ENCODE results near the gene SYCP2L. TPM values are rescaled to one million over a fixed set of nuclear protein-coding genes. Genes with fewer than 3 reads are reported as not detected.

Gene SYCP2L
- total RNA-seq, 3 donors from 2014 or later: 0.33 TPM; not detected in 2

GRCh38 chr6:11015102-11015501 is 128.2 kb downstream of the SYCP2L start:
- Mint-ChIP-seq H3K4me1 (ENCODE audit: low read depth) (no peaks in the 10 kb centered on the region), H3K4me3 (no peak overlapping the region), H3K27me3 (ENCODE audit: low read depth) (peaks cover 20% of the 10 kb centered on the region), H3K9me3 (no peaks in the 10 kb centered on the region), H3K36me3 (ENCODE audit: insufficient read depth) (no peaks in the 10 kb centered on the region)
- no peak for ATAC-seq
- DNase-seq: no peak

GRCh38 chr6:11016452-11016851 is 129.6 kb downstream of the SYCP2L start:
- no peaks in the 10 kb centered on the region for H3K4me1 Mint-ChIP-seq (ENCODE audit: low read depth)
- no peak overlapping the region for H3K4me3 Mint-ChIP-seq
- peaks cover 21% of the 10 kb centered on the region for H3K27me3 Mint-ChIP-seq (ENCODE audit: low read depth)
- no peaks in the 10 kb centered on the region for H3K36me3 Mint-ChIP-seq (ENCODE audit: insufficient read depth)
- ATAC-seq (no peak), DNase-seq (no peak)
- H3K9me3 Mint-ChIP-seq: no peaks in the 10 kb centered on the region

GRCh38 chr6:11017090-11017489 is 130.2 kb downstream of the SYCP2L start:
- no peaks in the 10 kb centered on the region for H3K9me3 Mint-ChIP-seq
- DNase-seq (no peak), ATAC-seq (no peak)
- peaks cover 20% of the 10 kb centered on the region for H3K27me3 Mint-ChIP-seq (ENCODE audit: low read depth)
- H3K4me3 Mint-ChIP-seq: no peak overlapping the region
- H3K36me3 Mint-ChIP-seq (ENCODE audit: insufficient read depth): no peaks in the 10 kb centered on the region
- H3K4me1 Mint-ChIP-seq (ENCODE audit: low read depth): no peaks in the 10 kb centered on the region

- no peak for ATAC-seq
- Mint-ChIP-seq H3K27me3 (ENCODE audit: low read depth) (peaks cover 21% of the 10 kb centered on the region), H3K9me3 (no peaks in the 10 kb centered on the region), H3K4me3 (no peak overlapping the region), H3K36me3 (ENCODE audit: insufficient read depth) (no peaks in the 10 kb centered on the region), H3K4me1 (ENCODE audit: low read depth) (no peaks in the 10 kb centered on the region)
- DNase-seq: no peak
Observed at GRCh38 chr6:11018225-11018624, 131.4 kb downstream of the SYCP2L start.

GRCh38 chr6:11021003-11021402 is 134.2 kb downstream of the SYCP2L start:
- Mint-ChIP-seq H3K4me3 (no peak overlapping the region), H3K9me3 (no peaks in the 10 kb centered on the region), H3K27me3 (ENCODE audit: low read depth) (peaks cover 14% of the 10 kb centered on the region), H3K4me1 (ENCODE audit: low read depth) (no peaks in the 10 kb centered on the region), H3K36me3 (ENCODE audit: insufficient read depth) (no peaks in the 10 kb centered on the region)
- ATAC-seq (no peak), DNase-seq (no peak)

- ATAC-seq (no peak), DNase-seq (no peak)
- Mint-ChIP-seq H3K4me1 (ENCODE audit: low read depth) (no peaks in the 10 kb centered on the region), H3K9me3 (no peaks in the 10 kb centered on the region), H3K27me3 (ENCODE audit: low read depth) (peaks cover 13% of the 10 kb centered on the region), H3K36me3 (ENCODE audit: insufficient read depth) (no peaks in the 10 kb centered on the region), H3K4me3 (no peak overlapping the region)
Observed at GRCh38 chr6:11021714-11022113, 134.9 kb downstream of the SYCP2L start.

- H3K4me3 Mint-ChIP-seq: no peak overlapping the region
- no peaks in the 10 kb centered on the region for H3K9me3 Mint-ChIP-seq
- peaks cover 22% of the 10 kb centered on the region for H3K27me3 Mint-ChIP-seq (ENCODE audit: low read depth)
- no peaks in the 10 kb centered on the region for H3K36me3 Mint-ChIP-seq (ENCODE audit: insufficient read depth)
- DNase-seq (no peak), ATAC-seq (no peak)
- no peaks in the 10 kb centered on the region for H3K4me1 Mint-ChIP-seq (ENCODE audit: low read depth)
Observed at GRCh38 chr6:11023032-11023431, 136.2 kb downstream of the SYCP2L start.

Other genes starting within 250 kb of the SYCP2L start
- gene C6orf52, start 192.4 kb upstream of the SYCP2L start, total RNA-seq: 1 to 10 TPM; 2.5 to 5.3 (median 4.3) TPM
- 10 to 100 TPM; 79.2 to 87.9 (median 87.6) TPM for gene PAK1IP1, start 192.1 kb upstream of the SYCP2L start, total RNA-seq
- gene TMEM14C, start 164.0 kb upstream of the SYCP2L start, total RNA-seq: 10 to 100 TPM; 35.4 to 47.2 (median 38.3) TPM
- 10 to 100 TPM; 84.0 to 85.0 (median 84.4) TPM for gene TMEM14B, start 139.2 kb upstream of the SYCP2L start, total RNA-seq
- under 1 TPM; 0.35 to 0.84 (median 0.58) TPM for gene MAK, start 48.5 kb upstream of the SYCP2L start, total RNA-seq
- gene GCM2, start 5.0 kb upstream of the SYCP2L start, total RNA-seq: not detected
- gene ELOVL2, start 157.3 kb downstream of the SYCP2L start, total RNA-seq: not detected
- gene SMIM13, start 206.8 kb downstream of the SYCP2L start, total RNA-seq: 10 to 100 TPM; 13.7 to 15.2 (median 14.9) TPM
- not detected for gene ERVFRD-1, start 224.7 kb downstream of the SYCP2L start, total RNA-seq